GM18868 (cell line): ENCODE measurements around the gene BCR.
"Not testable (repeated sequence)": the region's sequence is repeated elsewhere in the genome, so short reads cannot be mapped to it uniquely, and the experiment has no call there.

Source experiments
- ATAC-seq: cut with Tn5 transposase; IDR thresholded peaks from one replicate; pipeline ENCODE4 v1.9.1; 2021; ENCODE audit warnings: mild to moderate bottlenecking, moderate library complexity; ENCODE audit not compliant: unreplicated experiment

The BCR gene

DNA sequence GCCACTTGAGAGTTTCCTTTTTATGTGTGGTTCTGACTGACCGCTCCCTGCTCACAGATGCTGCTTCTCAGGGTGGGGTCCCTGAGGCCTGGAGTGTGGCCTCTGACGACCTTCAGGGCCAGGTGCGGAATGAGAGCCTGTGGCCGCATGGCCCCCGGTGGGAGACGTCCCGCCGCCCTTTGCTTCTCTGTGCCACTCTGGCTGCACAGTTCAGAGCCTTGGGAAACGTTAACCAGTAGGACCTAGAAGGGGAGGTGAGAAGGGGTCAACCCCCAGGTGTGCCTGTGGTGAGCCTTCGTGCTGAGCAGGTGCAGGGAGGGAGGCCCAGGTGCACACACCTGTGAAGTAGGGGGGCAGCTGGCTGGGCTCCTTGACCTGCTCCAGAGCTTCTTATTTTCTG lies 127.2 kb downstream of the BCR start:
- ATAC-seq: not testable (repeated sequence)

DNA sequence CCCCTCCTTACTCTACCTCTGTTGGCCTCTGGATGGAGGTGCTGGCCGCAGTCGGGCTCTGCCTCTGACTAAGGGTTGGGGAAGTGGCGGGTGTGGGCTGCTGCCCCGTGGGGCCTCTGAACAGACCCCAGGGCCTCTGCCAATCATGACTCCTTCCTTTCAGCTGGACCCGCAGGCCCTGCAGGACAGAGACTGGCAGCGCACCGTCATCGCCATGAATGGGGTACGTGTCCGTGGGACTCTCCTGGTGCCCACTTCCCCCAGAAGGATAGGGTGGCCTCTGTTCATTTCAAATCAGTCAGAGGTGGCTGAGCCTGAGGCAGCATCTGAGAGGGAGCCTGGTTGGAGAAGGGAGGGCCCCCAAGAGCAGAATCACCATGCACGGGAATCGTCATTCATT lies 129.0 kb downstream of the BCR start:
- not testable (repeated sequence) for ATAC-seq

DNA sequence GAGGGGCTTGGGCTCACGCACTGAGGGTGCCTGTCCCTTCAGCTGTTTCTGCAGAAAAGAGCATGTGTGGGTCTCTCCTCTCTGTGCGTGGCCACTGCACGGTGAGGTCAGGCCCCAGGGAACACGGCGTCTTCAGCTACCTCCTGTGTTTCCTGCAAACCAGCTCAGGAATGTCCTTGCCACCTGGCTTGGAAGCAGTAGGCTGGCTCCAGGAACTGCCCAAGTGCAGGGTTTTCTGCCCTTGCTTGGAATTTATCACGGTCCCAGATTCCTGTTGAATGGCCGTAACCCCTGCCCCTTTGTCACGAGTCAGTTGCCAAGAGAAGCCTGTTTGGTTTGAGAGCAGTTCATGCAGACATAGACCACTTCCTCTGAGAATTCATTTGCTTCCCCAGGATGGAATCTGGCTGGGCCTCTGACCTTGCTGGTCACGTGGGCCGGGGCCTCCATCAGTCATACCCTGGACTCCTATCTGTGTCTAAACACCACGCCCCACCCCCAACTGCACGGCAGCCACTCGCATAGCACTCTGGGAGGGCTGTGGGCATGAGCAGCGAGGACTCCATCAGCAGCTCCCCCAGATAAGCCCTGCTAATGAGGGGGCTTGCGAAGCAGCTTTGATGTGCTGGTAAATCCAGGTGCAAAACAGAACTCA lies 130.3 kb downstream of the BCR start:
- ATAC-seq: not testable (repeated sequence)

DNA sequence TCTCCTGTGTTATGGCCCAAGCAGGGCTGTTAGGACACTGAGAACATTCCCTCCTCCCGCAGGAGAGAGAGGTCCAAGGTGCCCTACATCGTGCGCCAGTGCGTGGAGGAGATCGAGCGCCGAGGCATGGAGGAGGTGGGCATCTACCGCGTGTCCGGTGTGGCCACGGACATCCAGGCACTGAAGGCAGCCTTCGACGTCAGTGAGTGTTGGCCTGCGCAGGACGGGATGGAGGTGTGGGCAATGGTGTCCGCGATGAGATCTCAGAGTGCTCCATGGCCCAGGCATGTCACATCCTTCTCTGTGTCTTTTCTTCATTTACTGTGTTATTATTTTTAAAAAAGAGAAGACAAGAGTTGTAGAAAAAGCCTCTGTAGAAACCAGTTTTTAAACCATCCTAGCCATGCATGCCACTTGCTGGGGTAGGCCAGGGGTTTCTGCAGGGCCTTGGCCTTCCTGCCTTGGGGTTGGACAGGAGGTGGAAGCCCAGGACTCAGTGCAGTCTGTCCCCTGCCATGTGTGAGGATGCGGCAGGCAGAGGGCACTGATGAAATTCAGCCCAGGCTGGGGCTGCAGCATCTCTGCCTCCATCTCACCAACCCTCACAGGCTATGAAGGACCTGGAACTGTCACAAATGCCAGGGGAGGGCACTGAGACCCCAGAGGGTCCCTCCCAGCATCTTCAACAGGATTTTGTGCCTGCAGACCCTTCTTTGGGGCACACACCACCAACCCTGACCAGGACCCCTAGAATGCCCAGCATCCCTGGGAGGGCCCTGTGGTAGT lies 131.5 kb downstream of the BCR start:
- ATAC-seq: not testable (repeated sequence)

- ATAC-seq: no peak
Measured at GRCh38 chr22:23313791-23314567, 133.7 kb downstream of the BCR start.

GRCh38 chr22:23315341-23315917 lies 135.1 kb downstream of the BCR start:
- no peak for ATAC-seq

GRCh38 chr22:23316596-23316995 lies 136.3 kb downstream of the BCR start:
- ATAC-seq: not testable (repeated sequence)

DNA sequence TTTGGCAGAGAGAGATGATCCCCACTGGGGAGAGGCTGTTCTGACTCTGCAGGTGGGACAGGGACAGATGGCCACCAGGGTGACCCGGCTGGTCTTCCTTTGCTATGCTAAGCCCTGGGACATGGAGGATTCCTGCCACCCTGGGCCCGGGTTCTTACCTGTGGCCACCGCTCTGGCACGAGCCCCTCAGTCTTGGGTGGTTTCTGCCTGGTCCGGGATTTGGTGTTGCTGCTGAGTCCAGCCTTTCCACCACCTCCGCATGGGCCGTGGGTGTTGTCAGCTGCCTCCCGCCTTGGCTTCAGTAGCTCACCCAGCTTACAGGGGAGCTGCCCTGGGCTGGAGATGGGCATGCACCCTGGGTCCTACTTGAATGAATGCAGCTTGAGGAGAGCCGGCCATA lies 138.0 kb downstream of the BCR start:
- ATAC-seq: not testable (repeated sequence)

DNA sequence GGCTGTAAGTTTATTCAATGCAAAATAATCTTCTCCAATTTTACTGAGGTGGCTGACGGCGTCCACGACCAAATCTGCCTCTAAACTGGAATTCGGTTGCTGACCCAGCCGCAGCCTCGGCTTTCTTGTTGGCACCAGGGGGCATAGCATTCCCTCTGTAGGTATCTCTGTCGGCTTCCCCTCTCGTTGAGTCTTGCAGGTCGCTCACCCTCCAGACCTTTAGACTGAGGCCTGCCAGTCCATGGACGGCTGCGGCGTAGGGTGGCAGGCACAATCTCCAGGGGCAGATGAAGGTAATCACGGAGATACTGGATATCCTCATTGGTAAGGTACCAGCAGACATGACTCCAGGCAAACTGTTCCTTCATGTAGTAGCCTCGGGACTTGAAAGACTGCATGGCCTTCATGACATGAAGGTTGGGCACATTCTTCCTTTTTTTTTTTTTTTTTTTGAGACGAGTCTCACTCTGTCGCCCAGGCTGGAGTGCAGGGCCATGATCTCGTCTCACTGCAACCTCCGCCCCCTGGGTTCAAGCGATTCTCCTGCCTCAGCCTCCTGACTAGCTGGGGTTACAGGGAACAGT lies 142.3 kb downstream of the BCR start:
- ATAC-seq: not testable (repeated sequence)

- ATAC-seq: not testable (repeated sequence)
Measured at GRCh38 chr22:23323960-23324688, 143.8 kb downstream of the BCR start.

DNA sequence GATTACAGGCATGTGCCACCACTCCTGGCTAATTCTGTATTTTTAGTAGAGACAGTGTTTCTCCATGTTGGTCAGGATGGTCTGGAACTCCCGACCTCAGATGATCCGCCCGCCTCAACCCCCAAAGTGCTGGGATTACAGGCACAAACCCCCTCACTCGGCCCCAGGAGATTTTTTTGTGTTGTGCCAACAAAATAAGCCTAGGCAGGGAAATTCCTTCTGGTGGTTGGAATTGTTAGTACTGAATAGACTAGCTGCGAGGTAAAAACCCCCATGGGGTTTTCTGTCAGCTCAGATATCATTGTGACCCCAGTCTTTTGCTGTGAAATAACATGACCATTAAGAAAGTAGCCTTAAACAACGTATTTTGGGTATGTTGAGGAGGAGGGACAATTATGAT lies 144.9 kb downstream of the BCR start:
- no peak for ATAC-seq

DNA sequence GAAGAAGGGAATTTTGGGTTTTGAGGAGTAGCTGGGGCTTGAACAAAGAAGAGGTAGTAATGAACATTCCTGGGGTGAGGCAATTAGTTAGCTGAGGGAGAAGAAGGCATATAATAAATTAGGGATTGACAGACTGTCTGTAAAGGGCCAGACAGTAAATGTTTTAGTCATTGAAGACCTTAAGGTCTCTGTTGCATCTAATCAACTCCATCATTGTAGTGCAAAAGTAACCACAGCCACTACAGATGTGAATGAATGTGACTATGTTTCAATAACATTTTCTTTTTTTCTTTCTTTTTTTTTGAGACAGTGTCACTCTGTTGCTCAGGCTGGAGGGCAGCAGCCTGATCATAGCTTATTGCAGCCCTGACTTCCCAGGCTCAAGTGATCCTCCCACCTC lies 153.5 kb downstream of the BCR start:
- ATAC-seq: not testable (repeated sequence)

- not testable (repeated sequence) for ATAC-seq
Measured at GRCh38 chr22:23337672-23338071, 157.4 kb downstream of the BCR start.

DNA sequence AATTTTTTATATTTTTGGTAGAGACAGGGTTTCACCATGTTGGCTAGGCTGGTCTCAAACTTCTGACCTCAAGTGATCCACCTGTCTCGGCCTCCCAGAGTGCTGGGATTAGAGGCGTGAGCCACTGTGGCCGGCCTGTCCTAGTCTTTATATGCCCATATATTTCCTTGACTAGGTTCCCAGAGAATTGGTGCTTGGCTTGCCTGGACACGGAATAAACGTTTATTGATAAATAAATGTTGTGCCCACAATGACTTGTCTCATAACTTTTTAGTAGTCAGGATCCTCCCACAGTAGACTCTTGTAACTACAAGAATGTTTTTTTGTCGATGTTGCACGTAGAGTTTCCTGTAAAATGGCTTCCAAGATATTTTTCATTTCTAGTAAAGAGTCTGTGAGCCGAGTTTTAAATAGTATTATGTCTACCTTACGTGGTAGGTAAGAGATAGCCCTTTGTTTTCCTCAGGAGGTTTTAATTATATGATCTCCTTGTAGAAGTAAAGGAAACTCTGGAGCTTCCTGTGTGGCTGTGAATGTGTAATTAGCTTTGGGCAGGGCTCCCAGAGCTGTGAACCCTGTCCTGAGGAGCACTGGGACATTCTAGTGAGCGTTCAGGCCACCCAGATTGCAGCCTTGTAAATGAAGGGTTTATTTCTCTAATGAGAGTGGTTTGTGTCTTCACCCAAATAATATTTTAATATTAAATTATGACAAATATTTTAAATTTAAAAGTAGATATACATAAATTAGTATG lies 161.8 kb downstream of the BCR start:
- not testable (repeated sequence) for ATAC-seq

GRCh38 chr22:23351321-23351720 lies 171.0 kb downstream of the BCR start:
- no peak for ATAC-seq

DNA sequence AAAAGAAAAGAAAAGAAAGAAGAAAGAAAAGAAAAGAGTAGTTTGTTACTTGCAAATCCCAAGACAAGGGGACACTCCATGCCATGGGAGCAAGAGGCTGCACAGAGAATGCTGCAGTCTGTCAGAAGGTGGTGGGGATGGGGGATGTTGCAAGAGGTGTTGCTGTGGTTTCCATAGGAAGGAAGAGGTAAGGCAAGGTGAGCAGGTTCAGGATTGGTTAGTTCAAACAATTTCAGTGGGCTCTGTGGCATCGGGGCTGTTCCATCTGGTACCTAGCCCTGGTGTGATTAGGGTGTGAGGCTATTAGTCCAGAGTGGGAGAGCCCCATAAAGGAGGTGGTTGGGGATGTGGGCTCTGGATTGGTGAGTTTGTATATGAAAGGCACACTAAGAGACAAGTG lies 172.7 kb downstream of the BCR start:
- ATAC-seq: no peak

- no peak for ATAC-seq
Measured at GRCh38 chr22:23353696-23354095, 173.4 kb downstream of the BCR start.

DNA sequence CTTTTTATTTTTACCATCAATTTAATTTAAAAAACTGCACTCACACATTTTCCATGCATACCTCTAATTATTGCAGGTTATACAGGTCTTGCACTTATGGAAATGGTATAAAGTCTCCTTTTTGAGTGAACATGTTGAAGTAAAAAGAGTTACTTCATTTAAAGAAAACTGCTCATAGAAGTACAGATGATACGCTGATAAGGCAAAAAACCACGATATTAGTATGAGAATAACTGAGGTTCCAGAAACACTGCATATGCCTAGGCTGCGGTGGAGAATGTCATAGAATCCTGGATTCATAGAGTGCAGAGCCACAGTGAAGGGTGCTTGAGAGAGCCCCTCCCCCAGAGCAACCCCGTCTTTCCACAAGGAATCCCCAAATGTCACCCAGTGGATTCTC lies 175.8 kb downstream of the BCR start:
- no peak for ATAC-seq

GRCh38 chr22:23357053-23357452 lies 176.7 kb downstream of the BCR start:
- ATAC-seq: no peak
